AG09309 (cell line): ENCODE measurements around the gene LRMDA.

ENCODE experiments used
- DNase-seq: peaks from one replicate; pipeline ENCODE4 v3.0.0-alpha.2; 2010; ENCODE audit warnings: low read depth
- H3K4me3 ChIP-seq: 2 replicates; pipeline ENCODE4 v1.5.1; 2011; ENCODE audit warnings: mild to moderate bottlenecking, low read depth, low read length, moderate library complexity; ENCODE audit not compliant: control insufficient read depth
- CTCF ChIP-seq: IDR thresholded peaks from 2 replicates; pipeline ENCODE4 v1.5.1; 2011; ENCODE audit warnings: mild to moderate bottlenecking, low read depth, low read length, inconsistent platforms; ENCODE audit not compliant: insufficient read depth, control insufficient read depth; ENCODE audit errors: missing control alignments

Gene LRMDA

GRCh38 chr10:75575940-75576339 is 144.5 kb downstream of the LRMDA start:
- H3K4me3 ChIP-seq, result no peak overlapping the region
- DNase-seq, result no peak
- TF ChIP-seq CTCF, result no peak

DNA sequence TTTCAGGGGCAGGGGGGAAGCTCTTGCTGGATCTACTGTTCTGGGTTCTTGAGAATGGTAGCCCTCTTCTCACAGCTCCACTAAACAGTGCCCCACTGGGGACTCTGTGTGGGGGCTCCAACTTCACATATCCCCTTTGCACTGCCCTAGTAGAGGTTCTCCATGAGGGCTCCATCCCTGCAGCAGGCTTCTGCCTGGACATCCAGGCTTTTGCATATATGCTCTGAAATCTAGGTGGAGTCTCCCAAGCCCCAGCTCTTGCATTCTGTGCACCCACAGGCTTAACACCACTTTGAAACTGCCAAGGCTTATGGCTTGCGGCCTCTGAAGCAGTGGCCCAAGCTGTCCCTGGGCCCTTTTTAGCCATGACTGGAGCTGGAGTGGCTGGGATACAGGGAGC is 150.7 kb downstream of the LRMDA start:
- H3K4me3 ChIP-seq, result no peak overlapping the region
- DNase-seq, result no peak
- no peak for TF ChIP-seq CTCF

- no peak for TF ChIP-seq CTCF
- no peak for DNase-seq
- no peak overlapping the region for H3K4me3 ChIP-seq
Observed at GRCh38 chr10:75585294-75585693, 153.9 kb downstream of the LRMDA start.

GRCh38 chr10:75586814-75587213 is 155.4 kb downstream of the LRMDA start:
- no peak for DNase-seq
- no peak overlapping the region for H3K4me3 ChIP-seq
- no peak for TF ChIP-seq CTCF

- TF ChIP-seq CTCF, result no peak
- DNase-seq, result no peak
- H3K4me3 ChIP-seq, result no peak overlapping the region
Observed at GRCh38 chr10:75588031-75588430, 156.6 kb downstream of the LRMDA start.

- no peak overlapping the region for H3K4me3 ChIP-seq
- TF ChIP-seq CTCF, result no peak
- no peak for DNase-seq
Observed at GRCh38 chr10:75589895-75590654, 158.7 kb downstream of the LRMDA start.

- DNase-seq, result no peak
- no peak for TF ChIP-seq CTCF
- no peak overlapping the region for H3K4me3 ChIP-seq
Observed at GRCh38 chr10:75592151-75592787, 160.8 kb downstream of the LRMDA start.
